K562 (cell line): ENCODE results near the gene B3GALT6. TPM values are rescaled to one million over a fixed set of nuclear protein-coding genes. Genes with fewer than 3 reads are reported as not detected.

ENCODE experiments used
- ATAC-seq: fragments of 200-7000 bp; cut with Tn5 transposase; 3 replicates; pipeline ENCODE4 v1.9.1; 2020; ENCODE audit warnings: moderate library complexity
- BruUV-seq: library from RNA; stranded (reverse); fragments of 400-500 nt; replicated peaks from 2 replicates; lab custom pipeline; 2021; lab: Mats Ljungman, UMichigan
- CTCF ChIA-PET: fragments of 300-600 bp; formaldehyde crosslinking; extraction: SDS; loops from one replicate; lab custom pipeline; 2021; ENCODE audit warnings: low intra/inter-chr PET ratio; lab: Yijun Ruan, JAX
- POLR2A ChIA-PET: fragments of 300-600, 350-650 bp; sonication (Branson Sonifier 250); formaldehyde crosslinking; extraction: SDS; loops from one replicate; lab custom pipeline; 2021; ENCODE audit warnings: antibody characterized with exemption, inconsistent platforms; lab: Yijun Ruan, JAX
- DNase-seq, 4 experiments: peaks; one replicate each; pipeline versions ENCODE4 v3.0.0 to v3.0.0-alpha.2; 2011 to 2018; ENCODE audit warnings: low spot score in 3 of 4, mixed read lengths in 3 of 4; ENCODE audit errors: extremely low read depth in 1 of 4
- FAIRE-seq: peaks from 2 replicates; lab custom pipeline; 2011; peaks lifted over from hg19 to GRCh38; lab: Jason Lieb, UNC
- H2AFZ ChIP-seq: 2 replicates; pipeline ENCODE4 v1.6.0; 2011; ENCODE audit warnings: low read depth, low read length, control low read depth, inconsistent platforms
- H3K27ac ChIP-seq: fragments of 200-600 bp; 3 replicates; pipeline ENCODE4 v1.8.0; 2011; ENCODE audit warnings: low read depth, mild to moderate bottlenecking, control low read depth, inconsistent platforms, low read length, moderate library complexity, mixed read lengths; ENCODE audit errors: extremely low read depth
- H3K27me3 ChIP-seq, 2 experiments: fragments of 300-600 bp in 1 of 2; 2 replicates in 1 of 2; 3 replicates in 1 of 2; pipeline versions ENCODE4 v1.6.0 to v1.8.0; 2011; ENCODE audit warnings: inconsistent platforms in 2 of 2, low read length in 2 of 2, mild to moderate bottlenecking in 1 of 2, mixed read lengths in 1 of 2, moderate library complexity in 1 of 2; ENCODE audit not compliant: control insufficient read depth in 2 of 2, insufficient read depth in 2 of 2
- H3K36me3 ChIP-seq: fragments of 300-600 bp; 3 replicates; pipeline ENCODE4 v1.8.0; 2011; ENCODE audit warnings: mild to moderate bottlenecking, low read length, inconsistent platforms; ENCODE audit not compliant: control insufficient read depth, insufficient read depth
- H3K4me1 ChIP-seq, 2 experiments: fragments of 200-600 bp in 1 of 2; replicated peaks in 1 of 2; 2 replicates in 1 of 2; 3 replicates in 1 of 2; pipeline versions ENCODE4 v1.5.1 to v1.8.0; 2011; ENCODE audit warnings: inconsistent platforms in 2 of 2, low read length in 2 of 2, mild to moderate bottlenecking in 1 of 2, mixed read lengths in 1 of 2, moderate library complexity in 1 of 2; ENCODE audit not compliant: control insufficient read depth in 2 of 2, insufficient read depth in 2 of 2
- H3K4me2 ChIP-seq: 2 replicates; pipeline ENCODE4 v1.6.1; 2011; ENCODE audit warnings: low read length, control low read depth, inconsistent platforms, mixed read lengths; ENCODE audit not compliant: insufficient read depth
- H3K4me3 ChIP-seq: fragments of 200-600 bp; sonication (generic), shearing (Covaris generic); 2 replicates; pipeline ENCODE4 v1.5.1; 2016; ENCODE audit warnings: control low read depth, inconsistent platforms
- H3K79me2 ChIP-seq: fragments of 200-600 bp; 3 replicates; pipeline ENCODE4 v1.8.0; 2011; ENCODE audit warnings: low read length, inconsistent platforms; ENCODE audit not compliant: control insufficient read depth, insufficient read depth
- H3K9ac ChIP-seq, 2 experiments: 2 replicates each; pipeline versions ENCODE4 v1.6.0 to v1.6.1; 2011; ENCODE audit warnings: low read depth in 2 of 2, low read length in 2 of 2, control low read depth in 1 of 2, inconsistent platforms in 1 of 2, mild to moderate bottlenecking in 1 of 2, mixed read lengths in 1 of 2; ENCODE audit not compliant: insufficient read depth in 1 of 2
- H3K9me1 ChIP-seq: one replicate; pipeline ENCODE4 v1.6.0; 2011; ENCODE audit warnings: inconsistent platforms, mild to moderate bottlenecking, low read length, moderate library complexity; ENCODE audit not compliant: control insufficient read depth, insufficient read depth
- H3K9me3 ChIP-seq: replicated peaks from 2 replicates; pipeline ENCODE4 v1.5.1; 2011; ENCODE audit warnings: low read depth, low read length, inconsistent platforms; ENCODE audit not compliant: control insufficient read depth, insufficient read depth
- H4K20me1 ChIP-seq: replicated peaks from 2 replicates; pipeline ENCODE4 v1.6.1; 2011; ENCODE audit warnings: low read length, inconsistent platforms, mixed read lengths; ENCODE audit not compliant: control insufficient read depth, insufficient read depth
- ATF3 ChIP-seq, 2 experiments: fragments of 450-650 bp in 1 of 2; sonication (generic) in 1 of 2; formaldehyde crosslinking in 1 of 2; IDR thresholded peaks in 1 of 2; conservative IDR thresholded peaks in 1 of 2; 2 replicates each; pipeline versions ENCODE4 v1.6.1 to v1.8.1; 2016 to 2023; ENCODE audit warnings: mild to moderate bottlenecking in 2 of 2, moderate library complexity in 2 of 2, inconsistent platforms in 1 of 2, missing genetic modification reagents in 1 of 2
- BCOR ChIP-seq: fragments of 450-650 bp; IDR thresholded peaks from 2 replicates; pipeline ENCODE4 v1.6.1; 2016
- BHLHE40 ChIP-seq: IDR thresholded peaks from 2 replicates; pipeline ENCODE4 v1.6.1; 2011; ENCODE audit warnings: low read length, improper control_type of control experiment
- CREM ChIP-seq: IDR thresholded peaks from 2 replicates; pipeline ENCODE4 v1.6.1; 2014; ENCODE audit warnings: antibody characterized with exemption, low read depth
- FIP1L1 ChIP-seq: fragments of 200-400 bp; formaldehyde crosslinking; IDR thresholded peaks from 2 replicates; pipeline ENCODE4 v1.6.1; 2018; ENCODE audit warnings: mild to moderate bottlenecking, low read depth, low read length; ENCODE audit not compliant: poor library complexity, severe bottlenecking
- KDM4B ChIP-seq, 2 experiments: fragments of 450-650 bp in 1 of 2; sonication (generic) in 1 of 2; IDR thresholded peaks; 2 replicates each; pipeline ENCODE4 v1.6.1; 2016 to 2017; ENCODE audit warnings: borderline replicate concordance in 2 of 2, antibody characterized with exemption in 1 of 2, low read depth in 1 of 2, mild to moderate bottlenecking in 1 of 2
- MYBL2 ChIP-seq, 2 experiments: fragments of 450-650 bp in 1 of 2; sonication (generic) in 1 of 2; formaldehyde crosslinking in 1 of 2; IDR thresholded peaks; 2 replicates each; pipeline versions ENCODE4 v1.6.1 to v1.8.1; 2017 to 2022; ENCODE audit warnings: borderline replicate concordance in 1 of 2, inconsistent platforms in 1 of 2, low read depth in 1 of 2, mild to moderate bottlenecking in 1 of 2, missing genetic modification reagents in 1 of 2, moderate library complexity in 1 of 2
- REST ChIP-seq, 2 experiments: fragments of 450-650 bp; formaldehyde crosslinking in 1 of 2; IDR thresholded peaks; 2 replicates each; pipeline versions ENCODE4 v1.4.0 to v1.6.1; 2014 to 2020; ENCODE audit warnings: mild to moderate bottlenecking in 2 of 2, borderline replicate concordance in 1 of 2, low read depth in 1 of 2
- RFX5 ChIP-seq: IDR thresholded peaks from 2 replicates; pipeline ENCODE4 v1.6.1; 2011; ENCODE audit warnings: low read depth, mild to moderate bottlenecking, improper control_type of control experiment, low read length
- SMARCA5 ChIP-seq: fragments of 450-650 bp; IDR thresholded peaks from 2 replicates; pipeline ENCODE4 v1.6.1; 2016
- TSC22D4 ChIP-seq: fragments of 450-650 bp; IDR thresholded peaks from 2 replicates; pipeline ENCODE4 v1.6.1; 2016; ENCODE audit warnings: missing genetic modification characterization, missing biosample characterization, control low read depth
- WGBS: fragments of 100-300 bp; shearing (Covaris generic); methylation state at CpG from one replicate; pipeline ENCODE4 v1.1.6; 2016; ENCODE audit warnings: low coverage, mixed read lengths; ENCODE audit not compliant: insufficient coverage; ENCODE audit errors: missing lambda C conversion rate; 5-methylcytosine and 5-hydroxymethylcytosine counted together
- in situ Hi-C: fragments of 300-500 bp; cut with MboI; formaldehyde crosslinking; loops from 4 replicates; pipeline ENCODE4 v1.15.0; 2018; ENCODE audit warnings: inconsistent platforms, mixed read lengths
- intact Hi-C: fragments of 100-400 bp; cut with micrococcal nuclease; formaldehyde crosslinking; loops from 2 replicates; pipeline ENCODE4 v1.14.2; 2022
- polyA plus RNA-seq, 8 experiments: library from polyadenylated mRNA; depleted of rRNA in 4 of 8; stranded (reverse) in 5 of 8; unstranded in 3 of 8; fragments of >200 nt; fragmentation: Nextera tagmentation in 2 of 8; fragmentation: Illumina TruSeq in 1 of 8; extraction: Ambion mirVana in 2 of 8; extraction: Trizol in 1 of 8; gene quantifications; 2 replicates each; pipeline versions ENCODE4 v1.2.1 to v1.2.3, GENCODE V29; 2011 to 2014; ENCODE audit warnings: inconsistent platforms in 1 of 8, missing spikeins in 1 of 8
- total RNA-seq, 7 experiments: library from RNA; depleted of rRNA in 6 of 7; stranded (reverse); fragments of >200 nt in 6 of 7; fragmentation: Illumina TruSeq in 2 of 7; extraction: Trizol in 2 of 7; gene quantifications; 2 replicates each; pipeline versions ENCODE4 v1.2.1 to v1.2.3, GENCODE V29; 2011 to 2021; ENCODE audit warnings: low replicate concordance in 1 of 7

The B3GALT6 gene
- total and polyA plus RNA-seq, 9 of the 15 experiments (the other 6 are each of a cell fraction or from before 2014, with no cell fraction given), result 0.68 to 29.8 (median 9.9) TPM

DNA sequence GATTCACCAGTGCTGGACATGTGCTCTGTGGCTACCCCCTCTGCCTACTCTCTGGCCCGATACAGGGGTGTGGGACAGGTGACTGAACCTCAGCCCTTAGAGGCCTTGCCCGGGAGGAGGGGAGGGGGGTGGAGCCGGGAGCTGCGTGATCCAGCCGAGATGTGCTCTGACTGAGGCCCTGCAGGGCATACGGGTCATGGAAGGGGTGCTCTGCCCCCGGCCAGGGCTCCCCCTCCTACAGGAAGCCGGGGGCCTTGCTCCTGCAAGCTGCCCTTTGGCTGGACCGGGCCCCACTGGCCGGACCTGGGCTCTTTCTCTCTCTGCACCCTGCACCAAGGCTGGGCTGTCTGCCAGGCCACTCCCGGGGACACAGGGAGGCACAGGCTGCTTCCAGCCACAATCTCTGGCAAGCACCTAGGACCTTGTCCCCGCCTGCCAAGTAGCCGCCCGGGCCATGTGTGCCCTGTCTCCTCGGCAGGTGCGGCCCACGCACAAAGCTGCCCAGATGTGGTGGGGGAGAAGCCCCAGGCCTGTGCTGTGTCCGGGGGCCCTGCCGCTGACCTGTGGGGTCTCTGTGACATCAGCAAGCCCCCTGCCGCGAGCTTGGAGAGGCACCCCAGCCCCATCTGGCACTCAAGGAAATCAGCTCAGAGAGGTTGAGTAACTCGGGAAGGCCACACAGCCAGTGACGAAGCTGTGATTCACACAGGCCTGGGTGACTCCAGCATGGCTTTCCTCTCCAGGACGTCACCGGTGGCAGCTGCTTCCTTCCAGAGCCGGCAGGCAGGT, 49.7 kb downstream of the B3GALT6 start:
- no peaks in the 10 kb centered on the region for H3K36me3 ChIP-seq
- no peak overlapping the region for H2AFZ ChIP-seq
- peak; percentile 13; the same call in 2 of the 3 replicates for ATAC-seq
- no peak overlapping the region for H3K27ac ChIP-seq
- peak in 1 of 4 experiments; percentile 29 for DNase-seq
- no peak overlapping the region for H3K4me2 ChIP-seq
- no peaks in the 10 kb centered on the region for H3K79me2 ChIP-seq
- H3K9me3 ChIP-seq, result no peaks in the 10 kb centered on the region
- CTCF ChIA-PET, result no interaction called here
- in situ Hi-C loops (no loop called here), intact Hi-C loops (no loop called here)
- BruUV-seq, result no TSS peak
- H3K9me1 ChIP-seq, result peaks cover 3% of the 10 kb centered on the region
- peaks cover 0 to 52% of the 10 kb centered on the region in 2 experiments; a peak in 3 of 5 replicates for H3K4me1 ChIP-seq
- H3K27me3 ChIP-seq, result peaks cover 0 to 12% of the 10 kb centered on the region in 2 experiments; a peak in 2 of 5 replicates
- H4K20me1 ChIP-seq, result no peaks in the 10 kb centered on the region
- 21% methylated on average over 20 of the region's 26 CpGs for WGBS
- FAIRE-seq, result peak; percentile 32
- POLR2A ChIA-PET, result interaction anchor here (0.7 to 1.0 kb wide), 3 partner anchors 8 to 10 kb away, joined by 3 to 4 read pairs (median 3); partner anchors contain the start of gene UBE2J2
- H3K4me3 ChIP-seq, result no peak overlapping the region
- no peak overlapping the region; a peak in 1 of 4 replicates for H3K9ac ChIP-seq
- TF ChIP-seq ATF3 (IDR thresholded peaks at IDR 0.05), result peak; percentile 60
- TF ChIP-seq ATF3 (CRISPR knock-in tag; conservative IDR thresholded peaks at IDR 0.05), result no peak
- TF ChIP-seq RFX5, result no peak
- no peak for TF ChIP-seq TSC22D4 (tag)
- TF ChIP-seq REST (IDR thresholded peaks at IDR 0.05; ENCODE audit: borderline replicate concordance), result peak; percentile 35; the same call in 1 of the 2 replicates
- TF ChIP-seq REST (CRISPR knock-in tag; IDR thresholded peaks at IDR 0.05; ENCODE audit: low read depth), result no peak
- TF ChIP-seq MYBL2 (IDR thresholded peaks at IDR 0.05; ENCODE audit: low read depth), result no peak
- no peak for TF ChIP-seq MYBL2 (CRISPR knock-in tag; IDR thresholded peaks at IDR 0.05; ENCODE audit: borderline replicate concordance)
- no peak for TF ChIP-seq FIP1L1
- TF ChIP-seq CREM, result 0 out of 2 replicates have a peak, but pooled peaks have one; percentile 17
- peak; percentile 62; the same call in 1 of the 2 replicates for TF ChIP-seq SMARCA5
- no peak for TF ChIP-seq KDM4B (IDR thresholded peaks at IDR 0.05; ENCODE audit: borderline replicate concordance in 2 of 2, low read depth in 1 of 2)
- TF ChIP-seq BHLHE40, result no peak
- peak; percentile 87 for TF ChIP-seq BCOR
